Mesenchymal stem cell (in vitro differentiated cells and primary cell): ENCODE measurements around the gene SPON2.
A peak's percentile ranks its signal among the peaks of the same experiment; 100 is the strongest.

Experiments used
- DNase-seq: peaks from one replicate; pipeline ENCODE4 v3.0.0-alpha.2; 2013
- H2AFZ ChIP-seq: one replicate; pipeline ENCODE4 v1.6.1; 2013; ENCODE audit warnings: low read depth, mild to moderate bottlenecking, control low read depth, inconsistent platforms, low read length, moderate library complexity
- H2AK5ac ChIP-seq: 2 replicates; pipeline ENCODE4 v1.6.1; 2013; ENCODE audit warnings: low read length, moderate library complexity, mild to moderate bottlenecking, inconsistent platforms; ENCODE audit not compliant: severe bottlenecking
- H2BK120ac ChIP-seq: one replicate; pipeline ENCODE4 v1.6.1; 2013; ENCODE audit warnings: low read depth, mild to moderate bottlenecking, inconsistent platforms, low read length, moderate library complexity
- H2BK12ac ChIP-seq, 2 experiments: one replicate each; pipeline ENCODE4 v1.6.1; 2013; ENCODE audit warnings: inconsistent platforms in 2 of 2, low read length in 2 of 2, mild to moderate bottlenecking in 2 of 2, moderate library complexity in 2 of 2, control low read depth in 1 of 2
- H2BK15ac ChIP-seq: one replicate; pipeline ENCODE4 v1.6.1; 2013; ENCODE audit warnings: mild to moderate bottlenecking, low read depth, inconsistent platforms; ENCODE audit not compliant: poor library complexity, severe bottlenecking
- H2BK5ac ChIP-seq: 2 replicates; pipeline ENCODE4 v1.6.1; 2013; ENCODE audit warnings: low read depth, mild to moderate bottlenecking, low read length, control low read depth, inconsistent platforms; ENCODE audit not compliant: poor library complexity, severe bottlenecking
- H3K14ac ChIP-seq, 2 experiments: one replicate each; pipeline ENCODE4 v1.6.1; 2013; ENCODE audit warnings: inconsistent platforms in 2 of 2, low read length in 2 of 2, control low read depth in 1 of 2, mild to moderate bottlenecking in 1 of 2, moderate library complexity in 1 of 2
- H3K18ac ChIP-seq, 2 experiments: one replicate each; pipeline ENCODE4 v1.6.1; 2013; ENCODE audit warnings: inconsistent platforms in 2 of 2, low read length in 2 of 2, control low read depth in 1 of 2, low read depth in 1 of 2, mild to moderate bottlenecking in 1 of 2
- H3K23ac ChIP-seq, 2 experiments: one replicate each; pipeline ENCODE4 v1.6.1; 2013; ENCODE audit warnings: inconsistent platforms in 2 of 2, low read length in 2 of 2, mild to moderate bottlenecking in 2 of 2, moderate library complexity in 2 of 2, control low read depth in 1 of 2
- H3K27ac ChIP-seq: 2 replicates; pipeline ENCODE4 v1.5.1; 2013; ENCODE audit warnings: mild to moderate bottlenecking, moderate library complexity, low read length, control low read depth, inconsistent platforms; ENCODE audit not compliant: poor library complexity, severe bottlenecking
- H3K27me3 ChIP-seq, 2 experiments: 2 replicates each; pipeline versions ENCODE4 v1.6.1 to v1.7.0; 2013; ENCODE audit warnings: low read length in 2 of 2, mild to moderate bottlenecking in 2 of 2, moderate library complexity in 2 of 2, control low read depth in 1 of 2, inconsistent platforms in 1 of 2; ENCODE audit not compliant: control insufficient read depth in 1 of 2, insufficient read depth in 1 of 2
- H3K36me3 ChIP-seq, 2 experiments: 2 replicates each; pipeline versions ENCODE4 v1.6.1 to v1.7.0; 2013; ENCODE audit warnings: low read length in 2 of 2, control low read depth in 1 of 2, inconsistent platforms in 1 of 2, low read depth in 1 of 2, mild to moderate bottlenecking in 1 of 2; ENCODE audit not compliant: insufficient read depth in 2 of 2, control insufficient read depth in 1 of 2
- H3K4ac ChIP-seq, 2 experiments: one replicate each; pipeline ENCODE4 v1.6.1; 2013; ENCODE audit warnings: inconsistent platforms in 2 of 2, low read length in 2 of 2, mild to moderate bottlenecking in 2 of 2, moderate library complexity in 2 of 2, control low read depth in 1 of 2, low read depth in 1 of 2
- H3K4me1 ChIP-seq: 2 replicates; pipeline ENCODE4 v1.6.1; 2013; ENCODE audit warnings: low read depth, low read length, control low read depth; ENCODE audit not compliant: control insufficient read depth, insufficient read depth
- H3K4me2 ChIP-seq: 2 replicates; pipeline ENCODE4 v1.6.1; 2013; ENCODE audit warnings: low read length, mild to moderate bottlenecking, inconsistent platforms; ENCODE audit not compliant: poor library complexity, severe bottlenecking
- H3K4me3 ChIP-seq, 2 experiments: 2 replicates each; pipeline versions ENCODE4 v1.5.1 to v1.7.0; 2013; ENCODE audit warnings: low read length in 2 of 2, mild to moderate bottlenecking in 2 of 2, control low read depth in 1 of 2, low read depth in 1 of 2; ENCODE audit not compliant: insufficient read depth in 1 of 2
- H3K79me1 ChIP-seq: replicated peaks from 2 replicates; pipeline ENCODE4 v1.6.1; 2013; ENCODE audit warnings: mild to moderate bottlenecking, control low read depth, low read length, inconsistent platforms; ENCODE audit not compliant: poor library complexity, severe bottlenecking
- H3K9ac ChIP-seq: 2 replicates; pipeline ENCODE4 v1.7.0; 2013; ENCODE audit warnings: mild to moderate bottlenecking, low read length, moderate library complexity
- H3K9me3 ChIP-seq: 2 replicates; pipeline ENCODE4 v1.7.0; 2013; ENCODE audit warnings: mild to moderate bottlenecking, low read length; ENCODE audit not compliant: control insufficient read depth
- H4K8ac ChIP-seq: one replicate; pipeline ENCODE4 v1.6.1; 2013; ENCODE audit warnings: inconsistent platforms, mild to moderate bottlenecking, low read length, moderate library complexity
- H4K91ac ChIP-seq: one replicate; pipeline ENCODE4 v1.6.1; 2013; ENCODE audit warnings: mild to moderate bottlenecking, low read length, inconsistent platforms
- WGBS: methylation state at CpG from one replicate; pipeline ENCODE4 v1.1.7; 2013; ENCODE audit warnings: mixed read lengths; 5-methylcytosine and 5-hydroxymethylcytosine counted together

SPON2 gene

DNA sequence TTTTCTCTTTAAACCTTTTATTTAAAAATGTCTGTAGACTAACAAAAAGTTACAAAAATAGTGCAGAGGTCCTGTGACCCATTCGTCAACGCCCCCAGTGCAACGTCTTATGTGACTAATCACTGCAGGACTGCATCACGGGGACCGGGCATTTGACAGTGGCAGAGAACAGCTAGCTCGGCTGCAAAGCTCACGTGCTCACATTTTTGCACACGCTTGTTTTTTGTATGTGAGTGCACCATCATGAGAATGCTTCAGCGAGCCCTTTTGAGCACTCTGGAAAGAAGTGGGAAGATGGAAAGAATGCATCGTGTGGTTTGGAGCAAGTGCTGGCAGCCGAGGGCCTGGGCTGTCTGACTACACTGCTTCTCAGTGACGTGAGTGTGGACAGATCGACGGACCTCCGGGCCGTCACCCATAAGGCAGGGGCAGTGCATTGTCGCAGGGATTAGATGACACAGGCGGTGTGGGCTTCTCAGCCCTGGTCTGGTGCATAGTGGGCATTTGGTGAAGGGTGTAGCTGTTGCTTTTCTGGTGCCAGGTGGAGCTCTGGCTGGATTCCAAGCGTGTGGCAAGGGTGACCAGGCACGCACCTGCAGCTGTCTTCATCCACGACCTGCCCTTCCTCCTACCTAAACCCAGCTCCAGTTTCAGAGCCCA, 17.7 kb downstream of the SPON2 start:
- Histone ChIP-seq H3K36me3 (peaks cover 0 to 13% of the 10 kb centered on the region in 2 experiments), H3K4me3 (peak overlapping the region in 1 of 2 experiments; percentile 14), H3K4me1 (no peaks in the 10 kb centered on the region), H4K91ac (no peak overlapping the region), H3K14ac (no peak overlapping the region), H3K4me2 (no peak overlapping the region), H2AFZ (no peak overlapping the region), H3K18ac (no peak overlapping the region), H3K4ac (no peak overlapping the region), H2BK120ac (no peak overlapping the region), H3K27ac (no peak overlapping the region), H4K8ac (no peak overlapping the region), H3K9ac (peak overlapping the region; percentile 70), H2BK5ac (no peak overlapping the region), H3K79me1 (no peaks in the 10 kb centered on the region), H3K9me3 (peaks cover 32% of the 10 kb centered on the region), H2BK12ac (no peak overlapping the region), H2BK15ac (no peak overlapping the region), H3K23ac (no peak overlapping the region), H3K27me3 (peaks cover 6 to 34% of the 10 kb centered on the region in 2 experiments), H2AK5ac (no peak overlapping the region)
- peak; percentile 20 for DNase-seq
- 82% methylated on average over 20 of the region's 21 CpGs for WGBS

DNA sequence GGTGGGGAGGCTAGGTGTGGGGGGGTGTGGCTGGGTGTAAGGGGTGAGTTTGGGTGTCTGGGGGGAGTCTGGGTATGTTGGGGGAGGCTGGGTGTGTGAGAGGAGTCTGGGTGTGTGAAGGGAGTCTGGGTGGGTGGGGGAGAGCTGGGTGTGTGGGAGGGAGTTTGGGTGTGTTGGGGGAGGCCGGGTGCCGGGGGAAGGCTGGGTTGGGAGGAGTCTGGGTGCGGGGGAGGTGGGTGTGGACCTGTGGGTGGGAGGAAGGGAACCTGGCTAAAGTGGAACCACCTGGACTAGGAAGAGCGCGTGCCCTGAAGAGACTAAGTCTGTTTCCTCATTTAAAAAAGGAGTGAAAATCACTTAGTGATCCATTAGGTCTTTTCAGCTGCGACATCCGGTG, 18.3 kb downstream of the SPON2 start:
- Histone ChIP-seq H2BK15ac (no peak overlapping the region), H3K4me2 (no peak overlapping the region), H3K14ac (no peak overlapping the region), H3K4me3 (no peak overlapping the region), H2AK5ac (no peak overlapping the region), H2AFZ (no peak overlapping the region), H2BK12ac (no peak overlapping the region), H4K8ac (no peak overlapping the region), H3K79me1 (no peaks in the 10 kb centered on the region), H3K27ac (no peak overlapping the region), H3K9me3 (peaks cover 30% of the 10 kb centered on the region), H4K91ac (no peak overlapping the region), H3K27me3 (peaks cover 6 to 34% of the 10 kb centered on the region in 2 experiments), H2BK5ac (no peak overlapping the region), H3K18ac (no peak overlapping the region), H3K4me1 (no peaks in the 10 kb centered on the region), H3K4ac (no peak overlapping the region), H2BK120ac (no peak overlapping the region), H3K23ac (no peak overlapping the region), H3K36me3 (peaks cover 0 to 13% of the 10 kb centered on the region in 2 experiments), H3K9ac (peak overlapping the region; percentile 70)
- no peak for DNase-seq
- 85% methylated on average over 5 of the region's 7 CpGs for WGBS

DNA sequence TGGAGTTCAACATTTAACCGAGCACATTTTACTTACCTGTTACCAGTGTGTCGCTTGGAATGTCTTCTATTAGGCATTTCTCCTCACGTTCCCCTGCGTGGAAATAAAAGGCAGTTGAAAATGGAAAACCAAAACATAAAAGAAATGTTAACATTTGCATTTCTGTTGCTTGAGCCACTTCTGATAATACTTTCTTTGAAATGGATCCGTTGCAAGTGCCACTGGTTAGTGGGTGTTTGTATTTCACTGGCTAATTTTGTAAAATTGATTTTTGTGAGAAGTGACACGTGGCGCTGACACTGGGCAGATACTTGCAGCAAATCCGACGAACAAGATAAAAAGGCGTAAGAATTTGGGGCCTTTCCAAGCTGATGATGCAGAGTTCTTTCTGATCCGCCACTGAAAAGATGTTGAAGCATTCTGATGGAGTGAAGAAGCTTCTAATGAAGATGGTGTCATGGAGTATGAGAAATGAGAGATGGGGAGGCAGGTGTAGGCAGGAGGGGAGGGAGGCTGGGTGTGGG, 18.8 kb downstream of the SPON2 start:
- Histone ChIP-seq H3K4me3 (no peak overlapping the region), H3K4ac (no peak overlapping the region), H2BK15ac (no peak overlapping the region), H2AK5ac (no peak overlapping the region), H3K79me1 (no peaks in the 10 kb centered on the region), H4K91ac (no peak overlapping the region), H3K23ac (no peak overlapping the region), H2BK12ac (no peak overlapping the region), H2BK120ac (no peak overlapping the region), H3K9ac (no peak overlapping the region), H3K18ac (no peak overlapping the region), H4K8ac (no peak overlapping the region), H2AFZ (no peak overlapping the region), H3K27me3 (peaks cover 6 to 34% of the 10 kb centered on the region in 2 experiments), H3K14ac (no peak overlapping the region), H3K36me3 (peaks cover 0 to 13% of the 10 kb centered on the region in 2 experiments), H2BK5ac (no peak overlapping the region), H3K27ac (no peak overlapping the region), H3K4me2 (no peak overlapping the region), H3K9me3 (peaks cover 25% of the 10 kb centered on the region), H3K4me1 (no peaks in the 10 kb centered on the region)
- no peak for DNase-seq
- 92% methylated on average over 11 of the region's 11 CpGs for WGBS

DNA sequence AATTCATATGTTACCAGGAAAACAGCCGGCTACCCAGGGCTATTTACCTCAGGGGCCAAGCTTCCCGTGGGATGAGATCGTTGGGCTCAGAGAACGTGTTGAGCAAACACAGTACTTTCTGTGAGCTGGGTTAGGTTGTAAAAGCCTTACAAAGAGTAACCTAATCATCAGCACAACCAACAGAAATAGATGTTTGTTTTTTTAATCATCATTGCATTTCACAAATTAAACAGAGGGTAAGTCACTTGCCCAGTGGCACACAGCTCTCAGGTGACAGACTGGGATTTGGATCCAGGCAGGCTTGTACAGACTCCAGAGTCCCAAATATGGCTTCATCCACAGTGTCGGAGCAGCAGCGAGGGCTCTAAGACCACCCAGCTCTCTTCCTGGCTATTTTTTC, 20.1 kb downstream of the SPON2 start:
- no peak for DNase-seq
- H3K79me1 ChIP-seq = no peaks in the 10 kb centered on the region
- H3K4me1 ChIP-seq = no peaks in the 10 kb centered on the region
- H3K4ac ChIP-seq = no peak overlapping the region
- H3K4me2 ChIP-seq = no peak overlapping the region
- H2BK12ac ChIP-seq = no peak overlapping the region
- H4K8ac ChIP-seq = no peak overlapping the region
- H3K23ac ChIP-seq = no peak overlapping the region
- no peak overlapping the region for H2AFZ ChIP-seq
- H2BK5ac ChIP-seq = no peak overlapping the region
- H3K9me3 ChIP-seq = peaks cover 12% of the 10 kb centered on the region
- no peak overlapping the region for H2BK15ac ChIP-seq
- no peak overlapping the region for H3K27ac ChIP-seq
- H3K4me3 ChIP-seq = no peak overlapping the region
- no peak overlapping the region for H2BK120ac ChIP-seq
- no peak overlapping the region for H3K9ac ChIP-seq
- peaks cover 13 to 34% of the 10 kb centered on the region in 2 experiments for H3K27me3 ChIP-seq
- peaks cover 0 to 13% of the 10 kb centered on the region in 2 experiments for H3K36me3 ChIP-seq
- no peak overlapping the region for H3K14ac ChIP-seq
- H2AK5ac ChIP-seq = no peak overlapping the region
- H4K91ac ChIP-seq = no peak overlapping the region
- WGBS = 90% methylated on average over 4 of the region's 6 CpGs
- H3K18ac ChIP-seq = no peak overlapping the region
